H9 (cell line): ENCODE data around the gene IFRD2. TPM values are rescaled to one million over a fixed set of nuclear protein-coding genes. Genes with fewer than 3 reads are reported as not detected.
"Not testable (repeated sequence)": the region's sequence is repeated elsewhere in the genome, so short reads cannot be mapped to it uniquely, and the experiment has no call there.

Experiments
- DNase-seq: peaks from one replicate; pipeline ENCODE4 v3.0.0-alpha.2; 2017
- H2AFZ ChIP-seq: one replicate; pipeline ENCODE4 v1.6.1; 2013; ENCODE audit warnings: mild to moderate bottlenecking, low read length, control low read depth, moderate library complexity
- H2AK5ac ChIP-seq: 2 replicates; pipeline ENCODE4 v1.6.1; 2013; ENCODE audit warnings: low read length, control low read depth, mixed read lengths; ENCODE audit not compliant: insufficient read length
- H2BK120ac ChIP-seq: one replicate; pipeline ENCODE4 v1.6.1; 2013; ENCODE audit warnings: low read depth, mild to moderate bottlenecking, low read length, control low read depth, inconsistent platforms; ENCODE audit not compliant: poor library complexity, severe bottlenecking
- H2BK12ac ChIP-seq: 2 replicates; pipeline ENCODE4 v1.6.1; 2013; ENCODE audit warnings: low read length, control low read depth, mixed read lengths, low read depth; ENCODE audit not compliant: insufficient read length
- H2BK15ac ChIP-seq: 2 replicates; pipeline ENCODE4 v1.6.1; 2013; ENCODE audit warnings: low read depth, low read length, control low read depth
- H2BK20ac ChIP-seq: one replicate; pipeline ENCODE4 v1.6.1; 2013; ENCODE audit warnings: low read depth, mild to moderate bottlenecking, low read length, control low read depth, inconsistent platforms; ENCODE audit not compliant: poor library complexity, severe bottlenecking
- H2BK5ac ChIP-seq: 2 replicates; pipeline ENCODE4 v1.6.1; 2013; ENCODE audit warnings: low read length, control low read depth, mixed read lengths; ENCODE audit not compliant: insufficient read length
- H3K14ac ChIP-seq: 2 replicates; pipeline ENCODE4 v1.6.1; 2013; ENCODE audit warnings: low read length, control low read depth; ENCODE audit not compliant: insufficient read depth
- H3K18ac ChIP-seq: 2 replicates; pipeline ENCODE4 v1.6.1; 2013; ENCODE audit warnings: low read depth, mild to moderate bottlenecking, mixed read lengths, low read length, control low read depth; ENCODE audit not compliant: insufficient read length
- H3K23ac ChIP-seq: 2 replicates; pipeline ENCODE4 v1.6.1; 2013; ENCODE audit warnings: low read length, control low read depth, mixed read lengths, low read depth; ENCODE audit not compliant: insufficient read length
- H3K23me2 ChIP-seq: 2 replicates; pipeline ENCODE4 v1.6.1; 2013; ENCODE audit warnings: low read depth, mild to moderate bottlenecking, mixed read lengths, low read length, control low read depth; ENCODE audit not compliant: insufficient read length, poor library complexity, severe bottlenecking
- H3K27ac ChIP-seq: 2 replicates; pipeline ENCODE4 v1.5.1; 2013; ENCODE audit warnings: low read length, control low read depth, mixed read lengths, low read depth; ENCODE audit not compliant: insufficient read length
- H3K27me3 ChIP-seq: 2 replicates; pipeline ENCODE4 v1.6.1; 2013; ENCODE audit warnings: low read length, control low read depth, inconsistent platforms; ENCODE audit not compliant: insufficient read depth
- H3K4ac ChIP-seq: 2 replicates; pipeline ENCODE4 v1.6.1; 2013; ENCODE audit warnings: low read depth, mild to moderate bottlenecking, control low read depth, inconsistent platforms, low read length, moderate library complexity
- H3K4me1 ChIP-seq: 2 replicates; pipeline ENCODE4 v1.6.1; 2013; ENCODE audit warnings: low read length, control low read depth, inconsistent platforms; ENCODE audit not compliant: insufficient read depth
- H3K4me2 ChIP-seq: 2 replicates; pipeline ENCODE4 v1.6.1; 2013; ENCODE audit warnings: low read length, control low read depth, mixed read lengths; ENCODE audit not compliant: insufficient read length, insufficient read depth
- H3K56ac ChIP-seq: 2 replicates; pipeline ENCODE4 v1.6.1; 2013; ENCODE audit warnings: low read depth, mild to moderate bottlenecking, mixed read lengths, low read length, control low read depth; ENCODE audit not compliant: insufficient read length
- H3K79me1 ChIP-seq: 2 replicates; pipeline ENCODE4 v1.6.1; 2013; ENCODE audit warnings: low read depth, mild to moderate bottlenecking, moderate library complexity, low read length, control low read depth, inconsistent platforms; ENCODE audit not compliant: insufficient read depth, poor library complexity, severe bottlenecking
- H3K79me2 ChIP-seq: 2 replicates; pipeline ENCODE4 v1.6.1; 2013; ENCODE audit warnings: low read length, control low read depth, inconsistent platforms; ENCODE audit not compliant: insufficient read depth
- H3K9ac ChIP-seq: 2 replicates; pipeline ENCODE4 v1.6.1; 2013; ENCODE audit warnings: low read length, control low read depth, mixed read lengths; ENCODE audit not compliant: insufficient read length; ENCODE audit errors: extremely low read depth
- H3K9me3 ChIP-seq: one replicate; pipeline ENCODE4 v1.6.1; 2013; ENCODE audit warnings: low read depth, low read length, inconsistent platforms; ENCODE audit not compliant: control insufficient read depth
- H3T11ph ChIP-seq: one replicate; pipeline ENCODE4 v1.6.1; 2013; ENCODE audit warnings: mild to moderate bottlenecking, low read length, control low read depth, inconsistent platforms
- H4K20me1 ChIP-seq: one replicate; pipeline ENCODE4 v1.6.1; 2013; ENCODE audit not compliant: control insufficient read depth, insufficient read length, insufficient read depth
- H4K5ac ChIP-seq: 2 replicates; pipeline ENCODE4 v1.6.1; 2013; ENCODE audit warnings: low read depth, mild to moderate bottlenecking, mixed read lengths, low read length, control low read depth; ENCODE audit not compliant: insufficient read length
- H4K8ac ChIP-seq: replicated peaks from 2 replicates; pipeline ENCODE4 v1.6.1; 2013; ENCODE audit warnings: low read length, control low read depth, mixed read lengths, low read depth; ENCODE audit not compliant: insufficient read length
- H4K91ac ChIP-seq: 2 replicates; pipeline ENCODE4 v1.6.1; 2013; ENCODE audit warnings: low read depth, mild to moderate bottlenecking, moderate library complexity, mixed read lengths, low read length, control low read depth; ENCODE audit not compliant: insufficient read length
- H3K27ac Mint-ChIP-seq, 3 experiments: 2 replicates in 2 of 3; 3 replicates in 1 of 3; pipeline ENCODE4 v1.8.0; 2020 to 2021; ENCODE audit warnings: mixed read lengths in 3 of 3, mild to moderate bottlenecking in 1 of 3, moderate library complexity in 1 of 3
- H3K27me3 Mint-ChIP-seq: 2 replicates; pipeline ENCODE4 v1.8.0; 2021; ENCODE audit warnings: low read depth, mild to moderate bottlenecking, moderate library complexity, mixed read lengths
- H3K36me3 Mint-ChIP-seq, 3 experiments: 2 replicates in 2 of 3; 3 replicates in 1 of 3; pipeline ENCODE4 v1.8.0; 2020 to 2021; ENCODE audit warnings: low read depth in 3 of 3, mixed read lengths in 3 of 3; ENCODE audit not compliant: insufficient read depth in 1 of 3
- H3K4me1 Mint-ChIP-seq, 2 experiments: 2 replicates each; pipeline ENCODE4 v1.8.0; 2020; ENCODE audit warnings: mixed read lengths in 2 of 2
- H3K4me3 Mint-ChIP-seq, 2 experiments: 2 replicates in 1 of 2; 3 replicates in 1 of 2; pipeline ENCODE4 v1.8.0; 2020 to 2021; ENCODE audit warnings: mild to moderate bottlenecking in 2 of 2, mixed read lengths in 2 of 2, moderate library complexity in 1 of 2
- H3K9me3 Mint-ChIP-seq, 2 experiments: 2 replicates in 1 of 2; 3 replicates in 1 of 2; pipeline ENCODE4 v1.8.0; 2020; ENCODE audit warnings: mild to moderate bottlenecking in 2 of 2, mixed read lengths in 2 of 2, moderate library complexity in 1 of 2
- WGBS: extraction: QIAGEN DNeasy Blood & Tissue Kit; methylation state at CpG from one replicate; pipeline ENCODE4 v1.1.7; 2013; ENCODE audit warnings: missing lambda C conversion rate, low lambda C conversion rate, mixed read lengths; ENCODE audit not compliant: insufficient read length; ENCODE audit errors: extremely low coverage; 5-methylcytosine and 5-hydroxymethylcytosine counted together
- total RNA-seq: library from RNA; stranded (reverse); gene quantifications from 2 replicates; pipeline ENCODE4 v1.2.1, GENCODE V29; 2021
- TF ChIP-seq, protein P1 (sequence below): fragments of 200-600 bp; sonication (generic); conservative IDR thresholded peaks from 3 replicates; pipeline ENCODE4 v1.8.0; 2021; ENCODE audit warnings: antibody characterized with exemption, mild to moderate bottlenecking

The IFRD2 gene
- total RNA-seq, 1 experiment from 2014 or later, result 109 TPM

DNA sequence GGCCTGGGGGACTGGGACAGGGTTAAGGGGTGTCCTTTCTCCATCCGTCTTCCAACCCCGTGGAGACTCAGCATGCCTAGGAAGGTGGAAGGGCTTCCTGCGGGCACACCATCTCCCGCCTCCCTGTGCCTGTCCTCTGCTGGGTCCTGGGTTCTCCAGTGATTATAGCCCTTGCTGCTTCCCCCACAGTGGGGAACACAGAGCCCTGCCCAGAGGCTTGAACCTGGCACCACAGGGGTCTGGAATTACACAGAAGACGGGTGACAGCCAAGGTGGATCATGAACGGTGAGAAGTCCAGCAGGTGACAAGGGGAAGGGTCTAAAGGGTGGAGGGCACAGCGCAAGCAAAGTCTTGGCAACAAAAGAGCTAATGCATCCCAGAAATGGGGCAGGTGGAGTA lies 29.5 kb downstream of the IFRD2 start:
- H4K20me1 ChIP-seq, result no peaks in the 10 kb centered on the region
- H2BK15ac ChIP-seq, result no peak overlapping the region
- no peak overlapping the region for H4K8ac ChIP-seq
- H3K79me1 ChIP-seq, result no peaks in the 10 kb centered on the region
- H3K4me3 Mint-ChIP-seq, result peak overlapping the region in 1 of 2 experiments; percentile 17; a peak in 1 of 5 replicates
- H3K9ac ChIP-seq, result no peak overlapping the region
- H3K9me3 ChIP-seq, result no peaks in the 10 kb centered on the region
- no peak overlapping the region for H2AFZ ChIP-seq
- no peak overlapping the region for H3K27ac ChIP-seq
- no peaks in the 10 kb centered on the region for H3K23me2 ChIP-seq
- no peak overlapping the region for H2AK5ac ChIP-seq
- WGBS, result no CpG with 5 or more reads among the region's 7 CpGs
- H2BK12ac ChIP-seq, result no peak overlapping the region
- no peak overlapping the region for H4K5ac ChIP-seq
- peaks cover 3% of the 10 kb centered on the region; the same call in 1 of the 2 replicates for H3K4me1 ChIP-seq
- peaks cover 1% of the 10 kb centered on the region; the same call in 1 of the 2 replicates for H3K27me3 Mint-ChIP-seq
- peak overlapping the region in 2 of 3 experiments; percentile 26 to 73; a peak in 2 of 7 replicates for H3K27ac Mint-ChIP-seq
- no peak overlapping the region for H2BK5ac ChIP-seq
- H4K91ac ChIP-seq, result no peak overlapping the region
- H3K79me2 ChIP-seq, result no peaks in the 10 kb centered on the region
- no peak overlapping the region for H2BK120ac ChIP-seq
- H3K4me1 Mint-ChIP-seq, result peaks cover 40 to 69% of the 10 kb centered on the region in 2 experiments
- no peaks in the 10 kb centered on the region for H3K9me3 Mint-ChIP-seq
- H3K23ac ChIP-seq, result no peak overlapping the region
- H2BK20ac ChIP-seq, result no peak overlapping the region
- H3K18ac ChIP-seq, result no peak overlapping the region
- H3K4me2 ChIP-seq, result no peak overlapping the region
- H3K36me3 Mint-ChIP-seq, result peaks cover 2 to 13% (median 12%) of the 10 kb centered on the region in 3 experiments; a peak in 5 of 7 replicates
- H3K56ac ChIP-seq, result no peak overlapping the region
- H3K14ac ChIP-seq, result no peak overlapping the region
- TF ChIP-seq, protein P1, sequence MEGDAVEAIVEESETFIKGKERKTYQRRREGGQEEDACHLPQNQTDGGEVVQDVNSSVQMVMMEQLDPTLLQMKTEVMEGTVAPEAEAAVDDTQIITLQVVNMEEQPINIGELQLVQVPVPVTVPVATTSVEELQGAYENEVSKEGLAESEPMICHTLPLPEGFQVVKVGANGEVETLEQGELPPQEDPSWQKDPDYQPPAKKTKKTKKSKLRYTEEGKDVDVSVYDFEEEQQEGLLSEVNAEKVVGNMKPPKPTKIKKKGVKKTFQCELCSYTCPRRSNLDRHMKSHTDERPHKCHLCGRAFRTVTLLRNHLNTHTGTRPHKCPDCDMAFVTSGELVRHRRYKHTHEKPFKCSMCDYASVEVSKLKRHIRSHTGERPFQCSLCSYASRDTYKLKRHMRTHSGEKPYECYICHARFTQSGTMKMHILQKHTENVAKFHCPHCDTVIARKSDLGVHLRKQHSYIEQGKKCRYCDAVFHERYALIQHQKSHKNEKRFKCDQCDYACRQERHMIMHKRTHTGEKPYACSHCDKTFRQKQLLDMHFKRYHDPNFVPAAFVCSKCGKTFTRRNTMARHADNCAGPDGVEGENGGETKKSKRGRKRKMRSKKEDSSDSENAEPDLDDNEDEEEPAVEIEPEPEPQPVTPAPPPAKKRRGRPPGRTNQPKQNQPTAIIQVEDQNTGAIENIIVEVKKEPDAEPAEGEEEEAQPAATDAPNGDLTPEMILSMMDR, result no peak
- H3K27me3 ChIP-seq, result no peaks in the 10 kb centered on the region
- H3T11ph ChIP-seq, result no peak overlapping the region
- no peak overlapping the region for H3K4ac ChIP-seq
- DNase-seq, result no peak

- H2BK120ac ChIP-seq, H3K79me2 ChIP-seq, H3K9me3 ChIP-seq, H3K23me2 ChIP-seq, H2BK20ac ChIP-seq, H3K27me3 ChIP-seq, H2BK12ac ChIP-seq, H3K27ac Mint-ChIP-seq, H4K8ac ChIP-seq, H4K91ac ChIP-seq, H3K79me1 ChIP-seq, H2AK5ac ChIP-seq, H3K4me3 Mint-ChIP-seq, H4K20me1 ChIP-seq, H2AFZ ChIP-seq, H2BK15ac ChIP-seq, H4K5ac ChIP-seq, H3K23ac ChIP-seq, H3K4me1 ChIP-seq, H2BK5ac ChIP-seq, DNase-seq, H3T11ph ChIP-seq, H3K9ac ChIP-seq, H3K18ac ChIP-seq, H3K56ac ChIP-seq, H3K4ac ChIP-seq, H3K9me3 Mint-ChIP-seq, H3K27ac ChIP-seq, H3K4me2 ChIP-seq, H3K27me3 Mint-ChIP-seq, H3K14ac ChIP-seq: not testable (repeated sequence)
- no CpG with 5 or more reads among the region's 4 CpGs for WGBS
- Mint-ChIP-seq H3K36me3 (peaks cover 7 to 19% (median 17%) of the 10 kb centered on the region in 3 experiments; a peak in 6 of 7 replicates), H3K4me1 (peaks cover 38 to 69% of the 10 kb centered on the region in 2 experiments)
Measured at GRCh38 chr3:50262200-50262599, 30.0 kb downstream of the IFRD2 start.
